ENCODE measurements around the gene TMEM130.

Gene TMEM130

DNA sequence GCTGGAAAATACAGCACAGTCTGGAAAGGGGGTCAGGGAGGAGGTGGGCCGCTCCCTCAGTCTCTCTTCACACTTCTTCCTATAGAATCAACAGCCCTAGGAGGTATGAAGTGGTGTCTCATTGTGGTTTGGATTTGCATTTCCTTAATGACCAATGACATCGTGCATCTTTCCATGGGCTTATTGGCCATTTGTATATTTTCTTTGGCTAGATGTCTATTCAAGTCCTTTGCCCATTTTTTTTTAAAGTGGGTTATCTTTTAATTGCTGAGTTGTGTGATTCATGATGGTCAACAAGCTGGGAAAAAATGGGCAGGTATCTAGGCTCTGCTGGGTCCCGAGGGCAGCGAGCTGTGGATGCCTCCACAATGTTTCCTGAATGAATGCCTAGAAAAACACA lies 29.1 kb downstream of the TMEM130 start:
- Mint-ChIP-seq H3K27me3 (peaks cover 9% of the 10 kb centered on the region), H3K27ac (no peak overlapping the region), H3K9me3 (no peaks in the 10 kb centered on the region), H3K36me3 (ENCODE audit: low read depth) (no peaks in the 10 kb centered on the region), H3K4me3 (no peak overlapping the region), H3K4me1 (ENCODE audit: low read depth) (no peaks in the 10 kb centered on the region)

DNA sequence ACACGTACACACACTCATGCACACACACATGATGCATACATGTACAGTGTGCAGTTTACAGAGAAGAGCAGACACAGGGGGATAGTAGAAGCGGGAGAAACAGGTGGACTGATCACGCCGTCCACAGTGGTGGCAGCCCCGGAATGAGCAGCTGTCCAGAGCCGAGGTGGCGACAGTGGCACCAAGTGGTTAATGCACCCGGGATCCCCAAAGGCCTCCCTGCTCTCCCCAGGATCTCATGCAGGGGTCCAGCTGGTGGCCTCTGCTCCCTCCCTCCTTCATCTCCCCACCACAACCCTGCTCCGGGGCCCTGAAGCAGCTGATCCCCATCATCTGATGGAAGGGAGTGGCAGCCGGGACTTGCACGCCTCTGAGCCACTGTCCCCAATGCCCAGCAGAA lies 29.7 kb downstream of the TMEM130 start:
- H3K9me3 Mint-ChIP-seq, result no peaks in the 10 kb centered on the region
- H3K27me3 Mint-ChIP-seq, result peaks cover 9% of the 10 kb centered on the region
- no peak overlapping the region for H3K27ac Mint-ChIP-seq
- H3K4me3 Mint-ChIP-seq, result no peak overlapping the region
- no peaks in the 10 kb centered on the region for H3K4me1 Mint-ChIP-seq (ENCODE audit: low read depth)
- no peaks in the 10 kb centered on the region for H3K36me3 Mint-ChIP-seq (ENCODE audit: low read depth)

DNA sequence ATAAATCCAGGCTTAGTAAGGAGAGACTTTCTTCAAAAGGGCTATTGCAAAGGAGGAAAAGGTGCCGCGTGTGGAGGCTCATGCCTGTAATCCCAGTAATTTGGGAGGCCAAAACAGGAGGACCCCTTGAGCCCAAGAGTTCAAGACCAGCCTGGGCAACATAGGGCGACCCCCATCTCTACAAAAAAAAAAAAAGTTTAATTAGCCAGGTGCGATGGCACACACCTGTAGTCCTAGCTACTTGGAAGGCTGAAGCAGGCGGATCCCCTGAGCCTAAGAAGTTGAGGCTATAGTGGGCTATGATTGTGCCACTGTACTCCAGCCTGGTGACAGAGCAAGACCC lies 32.2 kb downstream of the TMEM130 start:
- H3K27me3 Mint-ChIP-seq, result peaks cover 9% of the 10 kb centered on the region
- no peaks in the 10 kb centered on the region for H3K9me3 Mint-ChIP-seq
- no peaks in the 10 kb centered on the region for H3K36me3 Mint-ChIP-seq (ENCODE audit: low read depth)
- no peak overlapping the region for H3K4me3 Mint-ChIP-seq
- no peaks in the 10 kb centered on the region for H3K4me1 Mint-ChIP-seq (ENCODE audit: low read depth)
- no peak overlapping the region for H3K27ac Mint-ChIP-seq

DNA sequence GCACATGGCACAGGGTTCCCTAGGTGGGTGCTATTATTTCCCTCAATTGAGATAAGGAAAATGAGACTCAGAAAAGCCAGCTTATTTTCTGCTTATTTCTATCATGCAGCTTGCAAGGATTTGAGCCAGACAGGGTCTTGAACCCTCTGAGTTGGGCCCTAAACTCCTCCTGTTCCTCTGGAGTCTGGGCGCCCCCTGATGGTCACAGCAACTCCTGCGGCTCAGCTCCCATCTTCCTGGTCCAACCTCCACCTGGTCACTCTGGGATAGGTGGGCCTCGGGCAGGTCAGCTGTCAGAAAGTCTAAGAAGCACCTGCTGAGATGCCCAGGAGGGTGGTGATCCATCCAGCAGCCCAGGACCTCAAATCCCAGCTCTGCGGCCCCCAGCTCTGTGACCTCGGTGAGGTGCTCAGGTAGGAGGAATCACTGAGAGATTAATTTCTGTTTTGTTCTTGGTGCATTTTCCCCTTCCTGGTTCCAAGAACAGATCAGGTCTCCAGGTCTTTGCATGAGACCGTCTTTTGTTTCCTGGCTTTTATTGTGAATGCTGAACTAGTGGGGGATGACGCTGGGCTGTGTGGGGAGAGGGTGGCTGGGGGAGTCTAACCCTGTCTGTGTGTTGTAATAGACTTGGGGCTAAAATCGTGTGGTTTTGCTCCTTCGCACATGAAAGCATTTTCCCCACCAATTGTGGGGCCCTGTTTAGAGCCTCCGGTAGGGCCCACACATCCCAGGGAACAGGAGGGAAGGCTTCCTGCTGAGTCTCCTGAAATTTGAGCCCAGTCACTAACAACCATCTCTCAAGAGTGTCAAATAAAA lies 32.8 kb downstream of the TMEM130 start:
- H3K4me1 Mint-ChIP-seq (ENCODE audit: low read depth), result no peaks in the 10 kb centered on the region
- H3K27me3 Mint-ChIP-seq, result peaks cover 9% of the 10 kb centered on the region
- H3K4me3 Mint-ChIP-seq, result no peak overlapping the region
- no peaks in the 10 kb centered on the region for H3K36me3 Mint-ChIP-seq (ENCODE audit: low read depth)
- no peaks in the 10 kb centered on the region for H3K9me3 Mint-ChIP-seq
- no peak overlapping the region for H3K27ac Mint-ChIP-seq

DNA sequence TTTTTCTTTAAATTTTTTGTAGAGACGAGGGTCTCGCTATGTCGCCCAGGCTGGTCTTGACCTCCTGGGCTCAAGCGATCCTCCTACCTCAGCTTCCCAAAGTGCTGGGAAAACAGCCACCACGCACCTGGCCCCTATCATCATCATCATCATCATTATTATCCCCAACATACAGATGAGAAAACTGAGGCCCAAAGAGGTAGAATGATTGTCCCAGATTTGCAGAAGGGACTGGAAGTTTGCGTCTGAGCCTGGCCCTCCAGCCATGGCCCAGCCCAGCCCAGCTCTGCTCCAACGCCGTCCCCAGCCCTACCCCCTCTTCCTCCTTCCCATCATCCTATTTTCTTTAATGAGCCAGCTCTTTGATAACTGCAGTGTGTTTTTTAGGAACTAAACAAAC lies 34.9 kb downstream of the TMEM130 start:
- H3K36me3 Mint-ChIP-seq (ENCODE audit: low read depth), result no peaks in the 10 kb centered on the region
- no peak overlapping the region for H3K27ac Mint-ChIP-seq
- H3K27me3 Mint-ChIP-seq, result peaks cover 9% of the 10 kb centered on the region
- H3K4me3 Mint-ChIP-seq, result no peak overlapping the region
- no peaks in the 10 kb centered on the region for H3K4me1 Mint-ChIP-seq (ENCODE audit: low read depth)
- no peaks in the 10 kb centered on the region for H3K9me3 Mint-ChIP-seq

DNA sequence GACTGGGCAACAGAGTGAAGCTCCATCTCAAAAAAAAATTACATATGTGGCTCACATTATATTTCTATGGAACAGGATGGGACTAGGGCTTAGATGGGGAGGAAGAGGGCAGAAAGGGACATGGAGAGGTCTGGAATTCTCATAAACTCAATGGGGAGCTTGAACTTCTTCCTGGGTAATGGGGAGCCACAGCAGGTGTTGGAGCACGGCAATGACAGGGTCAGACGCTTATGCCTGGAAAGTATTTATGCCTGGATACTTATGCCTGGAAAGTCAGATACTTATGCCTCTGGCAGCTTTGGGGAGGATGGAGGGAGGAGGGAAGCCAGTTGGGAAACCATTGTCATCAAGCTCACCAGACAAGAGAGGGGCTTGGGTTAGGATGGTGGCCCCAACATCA lies 36.8 kb downstream of the TMEM130 start:
- H3K4me1 Mint-ChIP-seq (ENCODE audit: low read depth), result no peaks in the 10 kb centered on the region
- H3K27me3 Mint-ChIP-seq, result peaks cover 9% of the 10 kb centered on the region
- no peaks in the 10 kb centered on the region for H3K9me3 Mint-ChIP-seq
- H3K4me3 Mint-ChIP-seq, result no peak overlapping the region
- H3K27ac Mint-ChIP-seq, result no peak overlapping the region
- H3K36me3 Mint-ChIP-seq (ENCODE audit: low read depth), result no peaks in the 10 kb centered on the region

DNA sequence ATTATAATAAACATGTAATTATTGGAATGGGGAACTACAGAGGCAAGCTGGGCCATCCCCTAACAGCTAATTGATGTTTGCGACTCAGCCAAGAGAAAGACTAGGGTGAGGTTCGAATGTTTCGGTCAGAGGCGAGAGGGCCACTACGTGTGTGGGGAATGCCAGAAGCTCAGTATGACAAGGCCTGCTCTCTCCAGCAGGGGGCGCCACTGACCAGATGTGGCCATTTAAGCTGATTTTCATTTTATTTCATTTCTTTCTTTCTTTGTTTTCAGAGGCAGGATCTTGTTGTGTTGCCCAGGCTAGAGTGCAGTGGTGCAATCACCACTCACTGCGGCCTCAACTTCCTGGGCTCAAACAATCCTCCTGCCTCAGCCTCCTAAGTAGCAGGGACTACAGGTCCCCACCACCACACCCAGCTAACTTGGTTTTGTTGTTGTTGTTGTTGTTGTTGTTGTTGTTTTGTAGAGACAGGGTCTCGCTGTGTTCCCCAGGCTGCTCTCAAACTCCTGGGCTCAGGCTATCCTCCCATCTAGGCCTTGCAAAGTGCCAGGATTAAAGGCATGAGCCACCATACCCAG lies 38.1 kb downstream of the TMEM130 start:
- H3K27ac Mint-ChIP-seq, result no peak overlapping the region
- H3K9me3 Mint-ChIP-seq, result no peaks in the 10 kb centered on the region
- no peak overlapping the region for H3K4me3 Mint-ChIP-seq
- no peaks in the 10 kb centered on the region for H3K4me1 Mint-ChIP-seq (ENCODE audit: low read depth)
- peaks cover 4% of the 10 kb centered on the region for H3K27me3 Mint-ChIP-seq
- H3K36me3 Mint-ChIP-seq (ENCODE audit: low read depth), result no peaks in the 10 kb centered on the region

DNA sequence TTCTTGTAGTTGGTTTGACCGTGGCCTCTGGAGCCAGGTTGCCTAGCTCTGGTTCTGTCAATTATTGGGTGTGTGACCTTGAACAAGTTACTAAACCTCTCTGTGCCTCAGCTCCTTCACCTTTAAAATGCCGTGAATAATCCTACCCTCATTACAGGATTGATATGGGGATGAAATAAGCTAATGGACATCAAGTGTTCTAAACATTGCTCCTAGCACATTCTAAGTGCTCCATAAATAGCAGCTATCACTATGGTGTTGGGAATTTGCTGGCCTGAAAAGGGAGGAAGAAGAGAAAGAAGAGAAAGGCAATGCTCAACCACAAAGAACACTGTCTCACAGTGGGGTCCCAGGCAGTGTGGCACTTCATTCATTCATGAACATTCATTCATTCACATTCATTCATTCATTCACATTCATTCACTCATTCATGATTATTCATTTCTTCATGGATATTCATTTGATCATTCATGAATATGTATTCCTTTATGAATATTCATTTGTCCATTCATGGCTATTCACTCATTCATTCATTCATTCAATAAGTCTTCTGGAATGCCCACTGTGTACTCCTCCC lies 38.8 kb downstream of the TMEM130 start:
- Mint-ChIP-seq H3K4me1 (ENCODE audit: low read depth) (no peaks in the 10 kb centered on the region), H3K9me3 (no peaks in the 10 kb centered on the region), H3K4me3 (no peak overlapping the region), H3K27ac (no peak overlapping the region), H3K36me3 (ENCODE audit: low read depth) (no peaks in the 10 kb centered on the region), H3K27me3 (peaks cover 4% of the 10 kb centered on the region)

DNA sequence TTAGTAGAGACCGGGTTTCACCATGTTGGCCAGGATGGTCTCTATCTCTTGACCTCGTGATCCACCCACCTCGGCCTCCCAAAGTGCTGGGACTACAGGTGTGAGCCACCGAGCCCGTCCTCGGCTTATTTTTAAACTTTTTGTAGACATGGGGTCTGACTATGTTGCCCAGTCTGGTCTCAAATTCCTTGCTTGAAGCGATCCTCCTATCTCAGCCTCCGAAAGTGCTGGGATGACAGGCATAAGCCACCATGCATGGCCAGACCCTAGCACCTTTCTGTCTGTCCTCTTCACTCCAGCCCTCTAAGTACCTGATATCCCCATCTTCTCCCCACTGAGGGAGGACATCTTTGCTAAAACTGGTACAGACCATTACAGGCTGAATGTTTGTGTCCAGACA lies 41.4 kb downstream of the TMEM130 start:
- H3K27ac Mint-ChIP-seq, result no peak overlapping the region
- H3K36me3 Mint-ChIP-seq (ENCODE audit: low read depth), result no peaks in the 10 kb centered on the region
- no peak overlapping the region for H3K4me3 Mint-ChIP-seq
- H3K9me3 Mint-ChIP-seq, result no peaks in the 10 kb centered on the region
- peaks cover 11% of the 10 kb centered on the region for H3K27me3 Mint-ChIP-seq
- H3K4me1 Mint-ChIP-seq (ENCODE audit: low read depth), result no peaks in the 10 kb centered on the region

DNA sequence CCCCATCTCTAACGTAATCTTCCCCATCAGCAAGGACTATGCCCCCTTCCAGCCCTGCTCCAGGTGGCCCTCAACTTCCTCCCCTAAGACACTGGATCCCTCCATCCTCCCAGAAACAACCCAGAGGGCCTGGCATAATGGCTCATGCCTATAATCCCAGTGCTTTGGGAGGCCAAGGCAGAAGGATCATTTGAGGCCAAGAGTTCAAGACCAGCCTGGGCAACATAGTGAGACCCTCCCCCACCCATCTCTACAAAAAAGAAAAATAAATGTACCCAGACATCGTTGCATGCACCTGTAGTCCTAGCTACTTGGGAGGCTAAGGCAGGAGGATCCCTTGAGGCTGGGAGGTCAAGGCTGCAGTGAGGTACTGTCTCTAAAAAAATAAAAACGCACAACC lies 42.6 kb downstream of the TMEM130 start:
- H3K4me1 Mint-ChIP-seq (ENCODE audit: low read depth), result no peaks in the 10 kb centered on the region
- no peak overlapping the region for H3K4me3 Mint-ChIP-seq
- H3K36me3 Mint-ChIP-seq (ENCODE audit: low read depth), result no peaks in the 10 kb centered on the region
- peaks cover 11% of the 10 kb centered on the region for H3K27me3 Mint-ChIP-seq
- no peak overlapping the region for H3K27ac Mint-ChIP-seq
- no peaks in the 10 kb centered on the region for H3K9me3 Mint-ChIP-seq

DNA sequence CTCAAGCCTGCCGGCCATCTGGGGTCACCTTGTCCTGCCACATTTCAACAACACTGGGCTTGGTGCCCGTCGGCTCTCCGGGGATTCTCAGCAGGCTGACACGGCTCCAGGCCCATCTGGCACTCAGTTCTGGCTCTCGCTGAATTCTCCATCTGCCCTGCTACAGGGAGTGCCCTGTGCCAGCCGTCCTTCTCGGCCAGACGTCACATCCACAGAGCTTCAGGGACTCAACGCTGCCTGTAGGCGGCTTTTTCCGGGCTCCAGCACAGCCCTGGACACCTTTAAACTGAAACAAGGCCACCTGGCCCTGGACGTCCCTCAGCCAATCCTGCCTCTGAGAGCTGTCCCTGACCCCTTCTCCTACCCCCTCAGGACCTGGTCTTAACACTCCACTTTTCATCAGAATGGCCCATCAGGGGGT lies 43.0 kb downstream of the TMEM130 start:
- Mint-ChIP-seq H3K9me3 (no peaks in the 10 kb centered on the region), H3K4me3 (no peak overlapping the region), H3K36me3 (ENCODE audit: low read depth) (no peaks in the 10 kb centered on the region), H3K4me1 (ENCODE audit: low read depth) (no peaks in the 10 kb centered on the region), H3K27ac (no peak overlapping the region), H3K27me3 (peaks cover 11% of the 10 kb centered on the region)

DNA sequence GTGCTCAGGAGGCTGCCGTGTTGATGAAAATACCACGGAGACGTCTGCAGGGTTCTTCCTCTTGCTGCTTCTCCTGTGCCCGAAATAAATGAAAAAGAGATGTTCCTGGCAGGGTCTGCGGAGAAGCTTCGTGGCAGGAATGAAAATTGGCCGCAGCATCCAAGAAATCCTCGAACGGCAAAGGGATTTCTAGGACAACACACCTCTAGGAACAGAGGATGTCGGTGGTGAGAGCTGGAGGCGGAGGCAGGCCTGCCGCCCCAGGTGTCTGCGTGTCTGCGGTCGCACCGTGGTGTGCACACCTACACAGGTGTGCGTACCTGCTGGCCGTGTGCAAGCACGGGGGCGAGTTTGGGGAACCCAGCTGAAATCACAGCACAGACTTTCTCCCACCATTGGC lies 43.4 kb downstream of the TMEM130 start:
- Mint-ChIP-seq H3K27ac (no peak overlapping the region), H3K4me1 (ENCODE audit: low read depth) (no peaks in the 10 kb centered on the region), H3K4me3 (no peak overlapping the region), H3K9me3 (no peaks in the 10 kb centered on the region), H3K36me3 (ENCODE audit: low read depth) (no peaks in the 10 kb centered on the region), H3K27me3 (peaks cover 11% of the 10 kb centered on the region)

DNA sequence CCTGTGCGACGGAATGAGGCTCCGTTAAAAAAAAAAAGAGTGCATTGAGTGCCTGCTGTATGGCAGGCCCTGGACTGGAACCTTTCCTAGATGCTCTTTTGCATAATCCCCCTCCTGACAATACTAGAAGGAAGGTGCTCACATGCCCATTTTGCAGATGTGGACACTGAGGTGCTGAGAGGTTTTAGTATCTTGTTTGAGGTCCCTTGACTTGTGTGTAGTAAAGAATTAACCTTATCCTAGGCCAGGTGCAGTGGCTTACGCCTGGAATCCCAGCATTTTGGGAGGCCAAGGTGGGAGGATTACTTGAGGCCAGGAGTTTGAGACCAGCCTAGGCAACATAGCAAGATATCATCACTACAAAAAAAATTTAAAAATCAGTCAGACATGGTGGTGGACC lies 46.6 kb downstream of the TMEM130 start:
- H3K4me1 Mint-ChIP-seq (ENCODE audit: low read depth), result no peaks in the 10 kb centered on the region
- H3K36me3 Mint-ChIP-seq (ENCODE audit: low read depth), result no peaks in the 10 kb centered on the region
- no peak overlapping the region for H3K4me3 Mint-ChIP-seq
- no peak overlapping the region for H3K27ac Mint-ChIP-seq
- H3K9me3 Mint-ChIP-seq, result no peaks in the 10 kb centered on the region
- peaks cover 7% of the 10 kb centered on the region for H3K27me3 Mint-ChIP-seq

DNA sequence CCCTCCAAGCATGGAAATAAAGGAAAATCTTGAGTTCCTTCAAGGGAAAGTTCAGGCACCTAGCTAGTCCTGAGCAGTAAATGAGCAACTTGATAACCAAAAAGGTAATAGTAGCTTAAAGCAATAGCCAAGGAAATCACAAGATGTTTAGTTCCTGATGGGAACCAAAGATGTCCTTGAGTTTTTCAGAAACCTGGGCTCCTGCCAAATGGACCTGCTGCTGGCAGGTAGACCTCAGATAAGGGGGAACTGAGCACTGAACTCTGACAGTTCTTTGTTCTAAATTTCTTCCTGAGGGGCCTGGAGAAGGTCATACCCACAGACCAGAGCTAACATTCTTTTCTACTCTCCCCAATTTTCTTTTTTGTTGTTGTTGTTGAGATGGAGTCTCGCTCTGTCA lies 48.5 kb downstream of the TMEM130 start:
- no peaks in the 10 kb centered on the region for H3K4me1 Mint-ChIP-seq (ENCODE audit: low read depth)
- no peak overlapping the region for H3K4me3 Mint-ChIP-seq
- H3K27ac Mint-ChIP-seq, result no peak overlapping the region
- H3K27me3 Mint-ChIP-seq, result peaks cover 12% of the 10 kb centered on the region
- H3K36me3 Mint-ChIP-seq (ENCODE audit: low read depth), result no peaks in the 10 kb centered on the region
- no peaks in the 10 kb centered on the region for H3K9me3 Mint-ChIP-seq

DNA sequence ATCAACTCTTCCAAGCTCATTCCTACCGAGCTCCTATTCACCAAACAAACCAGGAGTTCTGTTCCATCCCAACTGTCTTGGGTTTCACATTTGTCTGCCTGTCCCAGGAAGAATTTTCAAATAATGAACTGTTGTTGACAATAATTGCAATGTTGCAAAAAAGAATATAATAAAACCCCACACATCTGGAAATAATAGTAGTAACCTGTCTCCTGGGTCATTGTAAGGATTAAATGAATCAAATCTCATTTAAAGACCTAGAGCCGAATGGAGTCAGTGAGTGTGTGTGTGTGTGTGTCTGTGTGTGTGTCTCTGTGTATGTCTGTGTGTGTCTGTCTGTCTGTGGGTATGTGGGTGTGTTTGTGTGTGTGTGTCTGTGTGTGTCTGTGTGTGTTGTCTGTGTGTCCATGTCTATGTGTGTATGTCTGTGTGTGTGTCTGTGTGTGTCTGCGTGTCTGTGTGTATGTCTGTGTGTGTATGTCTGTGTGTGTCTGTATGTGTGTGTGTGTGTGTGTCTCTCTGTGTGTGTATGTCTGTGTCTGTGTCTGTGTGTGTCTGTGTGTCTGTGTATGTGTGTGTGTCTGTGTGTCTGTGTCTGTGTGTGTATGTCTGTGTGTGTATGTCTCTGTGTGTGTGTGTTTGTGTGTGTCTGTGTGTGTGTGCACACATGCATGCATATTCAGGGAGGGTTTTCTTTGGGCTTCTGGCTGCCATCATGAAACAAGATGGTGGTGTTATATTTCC lies 52.7 kb downstream of the TMEM130 start:
- Mint-ChIP-seq H3K4me1 (ENCODE audit: low read depth) (no peaks in the 10 kb centered on the region), H3K27me3 (peaks cover 10% of the 10 kb centered on the region), H3K4me3 (no peak overlapping the region), H3K36me3 (ENCODE audit: low read depth) (no peaks in the 10 kb centered on the region), H3K9me3 (no peaks in the 10 kb centered on the region), H3K27ac (no peak overlapping the region)

All from stimulated activated naive CD8-positive, alpha-beta T cell treated with anti-CD3 and anti-CD28 coated beads, Interleukin-15, Interleukin-2, amounts not matched to agents 100 ng/mL and 50 ng/mL, for 24 hours (primary cell).